Loucy (cell line): ENCODE measurements around the gene MCCC2.
"Not testable (repeated sequence)": the region's sequence is repeated elsewhere in the genome, so short reads cannot be mapped to it uniquely, and the experiment has no call there.

ENCODE experiments used
- H2AFZ ChIP-seq: fragments of 200-600 bp; sonication (generic); 2 replicates; pipeline ENCODE4 v1.6.0; 2016; ENCODE audit warnings: antibody characterized with exemption, mild to moderate bottlenecking, low read length, moderate library complexity
- H3F3A ChIP-seq: fragments of 200-600 bp; 2 replicates; pipeline ENCODE4 v1.6.0; 2016; ENCODE audit warnings: antibody characterized with exemption, low read depth, mild to moderate bottlenecking
- H3K27me3 ChIP-seq: fragments of 200-600 bp; sonication (generic); 2 replicates; pipeline ENCODE4 v1.6.1; 2014; ENCODE audit warnings: low read length, mild to moderate bottlenecking; ENCODE audit not compliant: insufficient read depth, poor library complexity, severe bottlenecking
- H3K36me3 ChIP-seq: fragments of 200-600 bp; sonication (generic); 2 replicates; pipeline ENCODE4 v1.6.1; 2016; ENCODE audit warnings: low read length; ENCODE audit not compliant: insufficient read depth
- H3K4me1 ChIP-seq: fragments of 200-600 bp; sonication (generic); 2 replicates; pipeline ENCODE4 v1.5.1; 2014; ENCODE audit warnings: low read length, mild to moderate bottlenecking; ENCODE audit not compliant: insufficient read depth, poor library complexity, severe bottlenecking
- H3K4me2 ChIP-seq: fragments of 200-600 bp; sonication (generic); 2 replicates; pipeline ENCODE4 v1.6.0; 2014; ENCODE audit warnings: antibody characterized with exemption, low read length, low read depth, mild to moderate bottlenecking; ENCODE audit not compliant: poor library complexity, severe bottlenecking
- H3K4me3 ChIP-seq: fragments of 200-600 bp; sonication (generic); 2 replicates; pipeline ENCODE4 v1.5.1; 2014; ENCODE audit warnings: low read length, mild to moderate bottlenecking, mixed read lengths; ENCODE audit not compliant: poor library complexity, severe bottlenecking
- H3K79me2 ChIP-seq: fragments of 200-600 bp; sonication (generic); 2 replicates; pipeline ENCODE4 v1.6.1; 2014; ENCODE audit warnings: low read length; ENCODE audit not compliant: insufficient read depth
- H3K9ac ChIP-seq: fragments of 200-600 bp; sonication (generic); 2 replicates; pipeline ENCODE4 v1.6.0; 2014; ENCODE audit warnings: mild to moderate bottlenecking, low read depth, low read length, moderate library complexity; ENCODE audit not compliant: poor library complexity, severe bottlenecking
- H3K9me2 ChIP-seq: fragments of 200-600 bp; sonication (generic); replicated peaks from 2 replicates; pipeline ENCODE4 v1.6.1; 2016; ENCODE audit warnings: low read depth, low read length, mixed read lengths
- H3K9me3 ChIP-seq: fragments of 200-600 bp; sonication (generic); 2 replicates; pipeline ENCODE4 v1.6.1; 2014; ENCODE audit warnings: mild to moderate bottlenecking, antibody characterized with exemption, low read length, low read depth; ENCODE audit not compliant: insufficient read depth
- H4K20me1 ChIP-seq: fragments of 200-600 bp; sonication (generic); 2 replicates; pipeline ENCODE4 v1.6.0; 2014; ENCODE audit warnings: antibody characterized with exemption, low read length, mild to moderate bottlenecking; ENCODE audit not compliant: insufficient read depth, poor library complexity, severe bottlenecking
- EZH2phosphoT487 ChIP-seq: fragments of 200-600 bp; IDR thresholded peaks from 2 replicates; pipeline ENCODE4 v1.6.1; 2018; ENCODE audit warnings: antibody characterized with exemption, mild to moderate bottlenecking, moderate library complexity, borderline replicate concordance
- TF ChIP-seq, protein P1 (sequence below): fragments of 200-600 bp; sonication (generic); conservative IDR thresholded peaks from 2 replicates; pipeline ENCODE4 v1.5.1; 2014; ENCODE audit warnings: mild to moderate bottlenecking, antibody characterized with exemption, low read length

Gene MCCC2

GRCh38 chr5:71640408-71640807, 53.3 kb downstream of the MCCC2 start:
- Histone ChIP-seq H3K4me3 (no peak overlapping the region), H3K4me2 (no peak overlapping the region), H3K4me1 (no peaks in the 10 kb centered on the region), H3F3A (no peaks in the 10 kb centered on the region), H3K79me2 (no peaks in the 10 kb centered on the region), H3K9me3 (no peaks in the 10 kb centered on the region; the same call in 1 of the 2 replicates), H3K36me3 (peaks cover 84% of the 10 kb centered on the region; the same call in 1 of the 2 replicates), H3K9ac (no peak overlapping the region), H3K9me2 (no peaks in the 10 kb centered on the region), H3K27me3 (no peaks in the 10 kb centered on the region), H2AFZ (no peak overlapping the region), H4K20me1 (no peaks in the 10 kb centered on the region)
- TF ChIP-seq EZH2phosphoT487 = no peak
- TF ChIP-seq, protein P1, sequence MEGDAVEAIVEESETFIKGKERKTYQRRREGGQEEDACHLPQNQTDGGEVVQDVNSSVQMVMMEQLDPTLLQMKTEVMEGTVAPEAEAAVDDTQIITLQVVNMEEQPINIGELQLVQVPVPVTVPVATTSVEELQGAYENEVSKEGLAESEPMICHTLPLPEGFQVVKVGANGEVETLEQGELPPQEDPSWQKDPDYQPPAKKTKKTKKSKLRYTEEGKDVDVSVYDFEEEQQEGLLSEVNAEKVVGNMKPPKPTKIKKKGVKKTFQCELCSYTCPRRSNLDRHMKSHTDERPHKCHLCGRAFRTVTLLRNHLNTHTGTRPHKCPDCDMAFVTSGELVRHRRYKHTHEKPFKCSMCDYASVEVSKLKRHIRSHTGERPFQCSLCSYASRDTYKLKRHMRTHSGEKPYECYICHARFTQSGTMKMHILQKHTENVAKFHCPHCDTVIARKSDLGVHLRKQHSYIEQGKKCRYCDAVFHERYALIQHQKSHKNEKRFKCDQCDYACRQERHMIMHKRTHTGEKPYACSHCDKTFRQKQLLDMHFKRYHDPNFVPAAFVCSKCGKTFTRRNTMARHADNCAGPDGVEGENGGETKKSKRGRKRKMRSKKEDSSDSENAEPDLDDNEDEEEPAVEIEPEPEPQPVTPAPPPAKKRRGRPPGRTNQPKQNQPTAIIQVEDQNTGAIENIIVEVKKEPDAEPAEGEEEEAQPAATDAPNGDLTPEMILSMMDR = no peak

DNA sequence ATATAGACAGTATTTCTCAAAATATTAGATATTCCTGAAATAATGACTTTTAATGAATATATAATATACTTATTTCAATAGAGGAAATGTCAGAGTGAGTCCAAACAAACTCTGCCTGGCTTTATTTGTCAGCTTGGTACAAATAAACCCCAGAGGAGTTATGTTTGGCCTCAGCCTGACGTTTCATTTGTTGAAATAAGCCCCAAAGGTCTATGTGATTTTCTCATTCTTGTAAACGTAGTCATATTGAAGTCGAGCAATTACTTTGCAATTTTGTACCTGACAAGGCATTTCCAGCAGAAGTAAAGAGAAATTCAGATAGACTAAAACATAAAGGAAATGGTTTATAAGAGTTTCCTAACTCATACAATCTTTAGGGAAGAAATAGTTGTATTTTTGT, 57.9 kb downstream of the MCCC2 start:
- TF ChIP-seq, protein P1 = no peak
- no peak for TF ChIP-seq EZH2phosphoT487
- H3K9me2 ChIP-seq = no peaks in the 10 kb centered on the region
- H3K4me2 ChIP-seq = no peak overlapping the region
- H3F3A ChIP-seq = no peaks in the 10 kb centered on the region
- H3K79me2 ChIP-seq = no peaks in the 10 kb centered on the region
- no peaks in the 10 kb centered on the region for H3K9me3 ChIP-seq
- no peaks in the 10 kb centered on the region for H4K20me1 ChIP-seq
- no peak overlapping the region for H3K9ac ChIP-seq
- no peak overlapping the region for H2AFZ ChIP-seq
- H3K4me1 ChIP-seq = no peaks in the 10 kb centered on the region
- H3K27me3 ChIP-seq = no peaks in the 10 kb centered on the region
- H3K36me3 ChIP-seq = peaks cover 78% of the 10 kb centered on the region; the same call in 1 of the 2 replicates
- H3K4me3 ChIP-seq = no peak overlapping the region

GRCh38 chr5:71650940-71651339, 63.8 kb downstream of the MCCC2 start:
- not testable (repeated sequence) for H4K20me1 ChIP-seq

GRCh38 chr5:71651579-71651978, 64.4 kb downstream of the MCCC2 start:
- no peaks in the 10 kb centered on the region for H3K9me3 ChIP-seq
- TF ChIP-seq EZH2phosphoT487 = no peak
- TF ChIP-seq, protein P1 = no peak
- H4K20me1 ChIP-seq = no peaks in the 10 kb centered on the region
- no peak overlapping the region for H3K4me3 ChIP-seq
- H3K79me2 ChIP-seq = no peaks in the 10 kb centered on the region
- H3K9ac ChIP-seq = no peak overlapping the region
- no peaks in the 10 kb centered on the region for H3K27me3 ChIP-seq
- no peaks in the 10 kb centered on the region for H3F3A ChIP-seq
- no peaks in the 10 kb centered on the region for H3K4me1 ChIP-seq
- H2AFZ ChIP-seq = no peak overlapping the region
- peaks cover 64% of the 10 kb centered on the region; the same call in 1 of the 2 replicates for H3K36me3 ChIP-seq
- H3K9me2 ChIP-seq = no peaks in the 10 kb centered on the region
- no peak overlapping the region for H3K4me2 ChIP-seq

More at GRCh38 chr5:71650940-71651339, 63.8 kb downstream of the MCCC2 start:
- not testable (repeated sequence) for H3K9me2 ChIP-seq, H3K79me2 ChIP-seq, H3K4me3 ChIP-seq, H3K9ac ChIP-seq, H3F3A ChIP-seq, H3K4me2 ChIP-seq, H3K4me1 ChIP-seq, H3K27me3 ChIP-seq, H2AFZ ChIP-seq, H3K9me3 ChIP-seq
- H3K36me3 ChIP-seq = peaks cover 69% of the 10 kb centered on the region; the same call in 1 of the 2 replicates
